DMS 273 treated with DMSO at 0.1 percent for 48 hours (cell line): ENCODE data around the gene RGMB.

Experiments
- DNase-seq: peaks from one replicate; lab custom pipeline; 2025; lab: John Stamatoyannopoulos, UW

The RGMB gene

DNA sequence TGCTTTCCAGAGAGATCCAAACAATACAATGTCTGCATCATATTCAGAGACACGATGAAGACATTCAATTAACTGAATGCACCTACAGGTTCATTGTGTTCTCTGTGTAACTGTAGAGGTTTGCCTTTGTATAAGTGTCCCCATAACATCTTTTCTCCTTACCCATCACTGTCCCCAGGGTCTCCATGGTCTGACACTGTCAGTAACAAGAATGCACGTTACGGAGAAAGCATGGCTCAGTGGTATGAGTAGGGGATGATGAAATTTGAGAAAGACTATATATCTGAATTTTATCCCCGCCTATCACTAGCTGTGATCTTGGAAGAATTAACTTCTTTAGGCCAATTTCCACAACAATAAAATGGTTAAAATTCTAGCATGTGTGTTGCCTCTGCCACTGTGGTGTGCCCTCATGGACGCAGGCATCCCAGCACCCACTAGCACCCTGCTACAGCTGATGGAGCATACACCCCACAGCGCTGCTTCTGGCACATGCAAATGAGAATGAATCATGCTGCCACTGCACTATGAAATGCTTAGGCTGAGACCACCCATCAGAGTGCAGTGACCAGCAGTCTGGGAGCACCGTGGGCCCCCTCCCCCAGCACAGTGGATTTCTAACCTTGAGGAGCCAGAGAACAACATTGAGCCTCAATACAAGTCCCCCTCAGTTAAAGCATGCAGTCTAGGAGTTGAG lies 54.3 kb downstream of the RGMB start:
- DNase-seq: no peak

DNA sequence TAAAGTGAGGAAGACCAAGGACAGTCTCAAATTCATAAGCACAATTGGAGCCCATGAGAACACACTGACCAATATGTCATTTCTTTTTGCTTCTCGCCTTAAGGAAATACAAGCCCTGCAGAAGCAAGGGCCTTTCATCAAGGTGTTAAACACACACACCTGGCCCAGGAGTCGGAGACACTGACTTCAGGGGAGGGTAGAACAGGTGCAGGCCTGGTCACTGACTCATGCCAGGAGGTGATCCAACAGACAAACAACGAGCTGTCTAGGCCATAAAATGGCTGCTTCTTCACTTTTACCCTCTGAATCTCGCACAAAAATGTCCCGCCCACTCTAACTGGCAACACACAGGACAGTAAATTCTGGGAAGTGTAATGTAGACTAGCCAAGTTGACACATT lies 62.7 kb downstream of the RGMB start:
- no peak for DNase-seq

DNA sequence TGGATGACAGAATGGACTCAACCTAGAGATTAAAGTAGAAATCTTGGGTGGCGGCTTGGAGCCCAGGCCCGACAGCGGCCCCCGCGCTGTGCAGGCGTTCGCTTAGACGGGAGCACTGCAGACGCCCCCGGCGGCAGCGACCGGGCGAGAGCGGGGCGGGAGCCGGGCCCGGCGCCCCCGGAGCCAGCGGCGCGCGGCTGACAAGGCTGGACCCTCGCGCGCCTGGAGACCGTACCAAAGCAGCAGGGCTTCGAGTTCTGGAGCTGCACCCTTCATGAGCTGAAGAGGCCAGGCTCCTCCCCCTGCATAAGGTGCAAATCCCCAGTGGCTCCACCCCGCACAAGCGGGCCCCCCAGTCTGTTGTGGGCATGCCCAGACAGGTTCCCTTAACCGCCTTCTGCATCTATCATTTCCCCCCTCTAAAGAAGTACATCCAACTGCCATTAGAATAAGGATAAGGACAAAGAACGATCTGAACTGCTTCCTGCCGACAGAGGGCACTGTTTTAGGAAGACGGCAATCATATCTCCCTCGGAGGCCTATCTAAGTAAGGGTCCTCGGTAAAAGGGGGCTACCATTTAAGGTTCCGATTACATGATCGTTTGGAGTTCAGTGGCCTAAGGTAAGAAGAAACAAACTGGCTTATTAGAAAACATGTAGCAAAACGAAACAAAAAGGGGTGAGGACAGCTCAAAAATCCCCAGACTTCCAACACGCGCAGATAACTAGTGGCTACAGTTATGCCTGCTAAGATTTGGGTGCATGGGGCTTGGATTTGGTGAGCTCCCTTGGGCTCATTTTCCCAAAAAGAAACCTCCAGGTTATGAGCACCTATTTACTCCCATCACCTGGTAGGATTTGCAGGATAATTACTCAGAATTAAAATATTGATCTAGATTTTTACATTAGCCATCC lies 66.3 kb downstream of the RGMB start:
- no peak for DNase-seq

DNA sequence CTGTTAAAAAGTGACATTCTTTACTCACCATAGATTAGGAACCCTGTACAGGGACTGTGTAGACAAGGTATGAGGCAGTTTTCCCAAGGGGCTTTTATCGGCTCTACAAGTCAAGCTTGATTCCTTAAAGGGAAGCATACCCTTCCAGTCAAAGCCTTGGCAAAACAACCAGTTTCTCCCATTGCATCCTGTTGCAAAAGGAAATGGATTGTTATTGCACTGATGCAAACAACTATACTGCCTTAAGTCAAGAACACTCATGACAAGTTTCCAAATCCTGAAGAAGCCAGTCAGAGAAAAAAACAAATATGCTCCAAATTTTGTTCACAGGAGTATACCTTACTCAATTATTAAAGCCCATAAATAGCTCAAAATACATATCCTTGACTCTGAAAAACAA lies 67.5 kb downstream of the RGMB start:
- no peak for DNase-seq

DNA sequence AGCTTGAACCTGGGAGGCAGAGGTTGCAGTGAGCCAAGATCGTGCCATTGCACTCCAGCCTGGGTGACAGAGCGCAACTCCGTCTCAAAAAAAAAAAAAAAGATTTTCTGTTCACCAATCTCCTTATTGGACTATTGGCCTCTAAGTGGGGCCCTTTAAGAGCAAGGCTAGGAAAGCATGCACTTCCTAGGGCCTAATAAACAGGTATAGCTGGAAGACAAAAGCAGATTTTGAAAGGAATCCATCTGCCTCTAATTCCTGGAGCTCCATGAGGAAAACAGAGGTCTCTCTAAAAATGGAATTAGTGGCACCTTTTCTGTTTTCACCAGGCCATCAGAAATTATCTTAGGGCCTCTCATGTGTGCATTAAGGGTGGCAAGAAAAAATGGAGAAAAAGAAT lies 70.0 kb downstream of the RGMB start:
- DNase-seq: no peak

DNA sequence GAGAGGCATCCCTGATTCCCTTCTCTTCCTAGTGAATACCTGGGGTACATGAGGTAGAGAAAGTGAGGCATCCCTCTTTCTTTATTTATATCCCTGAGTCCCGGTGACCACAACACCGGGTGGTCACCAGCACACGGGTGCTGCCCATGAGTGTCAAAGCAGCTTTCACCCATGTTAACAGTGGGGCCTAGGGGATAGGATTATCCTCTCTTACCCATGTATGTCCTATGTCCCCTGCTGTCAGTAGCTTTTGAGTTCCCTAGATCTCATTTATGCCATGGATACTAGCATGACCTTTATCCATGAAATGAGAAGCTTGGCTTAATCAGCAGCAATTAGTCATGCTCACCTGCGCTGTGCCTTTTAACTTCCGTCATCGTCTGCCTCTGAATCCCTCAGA lies 71.4 kb downstream of the RGMB start:
- no peak for DNase-seq

DNA sequence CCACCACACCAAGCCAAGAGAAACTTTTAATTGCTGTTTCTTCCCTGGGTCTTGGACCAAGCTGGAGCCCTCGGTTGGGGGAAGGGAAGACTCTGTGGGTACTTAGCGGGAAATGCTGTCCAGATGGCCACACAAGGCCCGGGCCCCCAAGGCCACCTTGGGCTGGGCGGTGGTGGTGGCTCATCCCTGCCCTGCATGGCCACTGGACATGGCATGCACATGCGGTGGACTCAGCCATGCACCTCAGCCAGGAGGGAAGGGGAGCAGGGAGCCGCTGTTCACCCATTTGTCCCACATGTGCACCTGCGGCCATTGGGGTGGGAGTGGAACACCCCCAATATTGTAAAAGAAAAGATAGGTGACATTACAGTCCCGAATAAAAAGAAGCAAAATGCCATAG lies 72.4 kb downstream of the RGMB start:
- DNase-seq: no peak
